Esophagus squamous epithelium (tissue), 5 donors: Measurements from ENCODE around the gene BCL7B. TPM values are rescaled to one million over a fixed set of nuclear protein-coding genes. Genes with fewer than 3 reads are reported as not detected.
A peak's percentile ranks its signal among the peaks of the same experiment; 100 is the strongest.

Experiments used
- DNase-seq: peaks from one replicate; lab custom pipeline; 2025; lab: John Stamatoyannopoulos, UW
- H3K27ac ChIP-seq, 4 donors: fragments of 200-600 bp; sonication (generic); one replicate each; pipeline ENCODE4 v1.5.1; 2016 to 2019; ENCODE audit warnings: mild to moderate bottlenecking in 1 of 4
- H3K27me3 ChIP-seq, 4 donors: fragments of 200-600 bp; sonication (generic); 1 replicate in 3 of 4; 2 replicates in 1 of 4; pipeline versions ENCODE4 v1.5.1 to v1.6.0; 2017 to 2021; ENCODE audit warnings: antibody characterized with exemption in 1 of 4
- H3K36me3 ChIP-seq, 3 donors: fragments of 200-600 bp; sonication (generic); one replicate each; pipeline ENCODE4 v1.5.1; 2016 to 2019
- H3K4me1 ChIP-seq, 3 donors: fragments of 200-600 bp; sonication (generic); one replicate each; pipeline ENCODE4 v1.5.1; 2017 to 2019
- H3K4me3 ChIP-seq, 4 donors: fragments of 200-600 bp; sonication (generic); 1 replicate in 3 of 4; 2 replicates in 1 of 4; pipeline ENCODE4 v1.5.1; 2016 to 2019; ENCODE audit warnings: mild to moderate bottlenecking in 2 of 4, moderate library complexity in 1 of 4
- H3K9me3 ChIP-seq, 3 donors: fragments of 200-600 bp; sonication (generic); one replicate each; pipeline ENCODE4 v1.5.1; 2016 to 2019
- POLR2A ChIP-seq, 4 donors: fragments of 450-650 bp; IDR thresholded peaks; one replicate each; pipeline ENCODE4 v1.6.1; 2017; ENCODE audit warnings: antibody characterized with exemption in 4 of 4, mild to moderate bottlenecking in 4 of 4, moderate library complexity in 3 of 4
- WGBS, 2 donors: methylation state at CpG; one replicate each; pipeline ENCODE4 v1.1.5; 2018; 5-methylcytosine and 5-hydroxymethylcytosine counted together
- intact Hi-C: fragments of 100-400 bp; cut with DNase I; formaldehyde crosslinking; loops from one replicate; pipeline ENCODE4 v1.15.0; 2022
- total RNA-seq, 4 donors: library from RNA; depleted of rRNA; stranded (reverse); fragments of >200 nt; gene quantifications; one replicate each; pipeline ENCODE4 v1.1.0, GENCODE V29; 2016
- TF ChIP-seq, protein P1 (sequence below), 6 experiments: fragments of 450-650 bp in 4 of 6; fragments of 200-600 bp in 2 of 6; sonication (generic) in 2 of 6; IDR thresholded peaks; one replicate each; pipeline ENCODE4 v1.5.1; 2016 to 2019; ENCODE audit warnings: antibody characterized with exemption in 6 of 6, mild to moderate bottlenecking in 4 of 6, moderate library complexity in 4 of 6
- donor health status: DM: yes; HTN: yes; CAD: no.

Gene BCL7B
- total RNA-seq = 10 to 100 TPM; 39.8 to 55.3 (median 43.0) TPM

DNA sequence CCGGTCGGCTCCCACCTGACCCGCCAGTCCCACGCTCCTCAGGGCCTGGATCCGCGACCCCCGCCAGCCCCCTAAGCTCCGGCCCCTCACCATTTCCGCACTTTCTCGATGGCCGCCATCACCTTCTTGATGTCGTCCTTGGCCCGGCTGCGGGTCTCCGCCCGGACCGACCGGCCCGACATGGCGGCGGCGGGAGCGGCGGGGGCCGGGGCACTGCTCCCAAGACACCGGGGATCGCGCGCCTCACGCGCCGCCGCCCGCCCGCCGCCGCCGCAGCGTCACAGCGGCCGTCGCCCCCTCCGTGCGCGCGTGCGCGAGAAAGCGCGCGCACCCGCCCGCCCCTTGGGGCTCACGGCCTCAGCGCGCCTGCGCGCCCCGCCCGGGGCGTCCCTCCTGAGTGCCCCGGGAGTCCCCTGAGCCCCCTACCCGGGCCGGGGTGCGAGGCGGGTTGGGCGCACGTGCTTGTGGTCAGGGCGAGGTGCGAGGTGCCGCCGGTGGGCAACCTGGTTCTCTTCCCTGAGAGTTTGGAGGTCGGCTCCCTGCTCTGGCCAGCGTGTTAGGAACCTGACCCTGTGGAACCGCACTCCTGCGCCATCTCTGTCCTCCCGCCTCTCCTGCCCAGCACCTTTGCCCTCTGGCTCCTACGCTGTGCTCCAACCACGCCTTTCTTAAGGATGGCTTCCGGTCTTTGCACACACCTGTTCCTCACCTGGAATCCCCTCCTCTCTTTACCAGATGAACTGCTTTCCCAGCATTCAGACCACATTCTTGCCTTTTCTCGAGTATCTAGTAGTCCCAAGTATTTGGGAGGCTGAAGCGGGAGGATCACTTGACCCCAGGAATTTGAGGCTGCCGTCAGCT is at the start of gene BCL7B:
TSS of gene BCL7B (minus strand) at position 294 of the 861 bp plus-strand sequence. CDS start at position 182, 112 bp downstream.
- Histone ChIP-seq H3K36me3 (peaks cover 0 to 22% (median 3%) of the 10 kb centered on the region in 3 donors), H3K27ac (peak within 1 kb of the TSS; percentile 99 to 100 (median 100)), H3K4me1 (peaks cover 0 to 35% (median 18%) of the 10 kb centered on the region in 3 donors), H3K9me3 (no peaks in the 10 kb centered on the region), H3K27me3 (no peaks in the 10 kb centered on the region), H3K4me3 (peak within 1 kb of the TSS; percentile 75 to 96 (median 87))
- intact Hi-C loops = loop anchor here (5.0 kb wide), 1 partner anchor 35 kb away; the partner anchor contains the start of gene BAZ1B
- DNase-seq = no peak
- TF ChIP-seq, protein P1, sequence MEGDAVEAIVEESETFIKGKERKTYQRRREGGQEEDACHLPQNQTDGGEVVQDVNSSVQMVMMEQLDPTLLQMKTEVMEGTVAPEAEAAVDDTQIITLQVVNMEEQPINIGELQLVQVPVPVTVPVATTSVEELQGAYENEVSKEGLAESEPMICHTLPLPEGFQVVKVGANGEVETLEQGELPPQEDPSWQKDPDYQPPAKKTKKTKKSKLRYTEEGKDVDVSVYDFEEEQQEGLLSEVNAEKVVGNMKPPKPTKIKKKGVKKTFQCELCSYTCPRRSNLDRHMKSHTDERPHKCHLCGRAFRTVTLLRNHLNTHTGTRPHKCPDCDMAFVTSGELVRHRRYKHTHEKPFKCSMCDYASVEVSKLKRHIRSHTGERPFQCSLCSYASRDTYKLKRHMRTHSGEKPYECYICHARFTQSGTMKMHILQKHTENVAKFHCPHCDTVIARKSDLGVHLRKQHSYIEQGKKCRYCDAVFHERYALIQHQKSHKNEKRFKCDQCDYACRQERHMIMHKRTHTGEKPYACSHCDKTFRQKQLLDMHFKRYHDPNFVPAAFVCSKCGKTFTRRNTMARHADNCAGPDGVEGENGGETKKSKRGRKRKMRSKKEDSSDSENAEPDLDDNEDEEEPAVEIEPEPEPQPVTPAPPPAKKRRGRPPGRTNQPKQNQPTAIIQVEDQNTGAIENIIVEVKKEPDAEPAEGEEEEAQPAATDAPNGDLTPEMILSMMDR (IDR thresholded peaks at IDR 0.05) = no peak
- peak in 3 of 4 donors; percentile 61 to 81 (median 61) for TF ChIP-seq POLR2A (IDR thresholded peaks at IDR 0.05)
- WGBS, 2 donors = 17 to 20% methylated on average over 14 to 15 of the region's 83 CpGs

DNA sequence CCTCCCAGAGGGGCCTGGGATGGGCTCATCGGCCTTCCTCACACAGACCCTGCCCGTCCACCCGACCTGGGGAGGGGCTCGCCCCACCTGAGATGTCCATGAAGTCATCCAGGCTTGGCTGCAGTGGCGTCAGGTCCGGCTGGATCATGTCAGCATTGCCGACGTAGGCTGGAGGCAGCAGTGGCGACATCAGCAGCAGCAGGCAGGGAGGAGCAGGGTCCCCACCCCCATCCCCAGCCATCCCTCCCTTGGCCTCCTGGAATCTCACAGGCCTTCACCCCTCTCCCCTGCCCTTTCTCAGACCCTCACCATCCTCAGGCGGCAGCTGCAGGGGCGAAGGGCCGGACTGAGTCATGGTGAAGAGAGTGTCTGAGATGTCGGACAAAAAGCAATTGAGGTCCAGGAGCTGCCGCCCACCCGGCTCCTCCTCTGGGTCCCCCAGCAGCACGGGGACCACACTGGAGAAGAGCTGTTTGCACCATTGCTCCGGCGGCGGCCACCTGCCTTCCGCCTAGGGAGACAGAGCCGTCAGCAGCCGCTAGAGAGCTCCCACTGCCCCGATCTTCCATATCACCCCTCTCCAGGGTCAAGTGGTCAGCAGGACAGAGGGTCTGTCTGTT is 48.2 kb upstream of the BCL7B start:
- no peaks in the 10 kb centered on the region for H3K9me3 ChIP-seq
- H3K36me3 ChIP-seq = no peaks in the 10 kb centered on the region
- TF ChIP-seq, protein P1 (IDR thresholded peaks at IDR 0.05) = no peak
- TF ChIP-seq POLR2A (IDR thresholded peaks at IDR 0.05) = no peak
- DNase-seq = no peak
- H3K27me3 ChIP-seq = peaks cover 0 to 61% (median 0%) of the 10 kb centered on the region in 4 donors
- intact Hi-C loops = loop anchor here (5.0 kb wide), 2 partner anchors 62 to 122 kb away; partner anchors contain the start of gene VPS37D
- H3K4me1 ChIP-seq = peaks cover 0 to 8% (median 4%) of the 10 kb centered on the region in 3 donors
- H3K27ac ChIP-seq = no peak overlapping the region
- 65 to 71% methylated on average over 6 to 13 of the region's 23 CpGs for WGBS, 2 donors
- H3K4me3 ChIP-seq = no peak overlapping the region

DNA sequence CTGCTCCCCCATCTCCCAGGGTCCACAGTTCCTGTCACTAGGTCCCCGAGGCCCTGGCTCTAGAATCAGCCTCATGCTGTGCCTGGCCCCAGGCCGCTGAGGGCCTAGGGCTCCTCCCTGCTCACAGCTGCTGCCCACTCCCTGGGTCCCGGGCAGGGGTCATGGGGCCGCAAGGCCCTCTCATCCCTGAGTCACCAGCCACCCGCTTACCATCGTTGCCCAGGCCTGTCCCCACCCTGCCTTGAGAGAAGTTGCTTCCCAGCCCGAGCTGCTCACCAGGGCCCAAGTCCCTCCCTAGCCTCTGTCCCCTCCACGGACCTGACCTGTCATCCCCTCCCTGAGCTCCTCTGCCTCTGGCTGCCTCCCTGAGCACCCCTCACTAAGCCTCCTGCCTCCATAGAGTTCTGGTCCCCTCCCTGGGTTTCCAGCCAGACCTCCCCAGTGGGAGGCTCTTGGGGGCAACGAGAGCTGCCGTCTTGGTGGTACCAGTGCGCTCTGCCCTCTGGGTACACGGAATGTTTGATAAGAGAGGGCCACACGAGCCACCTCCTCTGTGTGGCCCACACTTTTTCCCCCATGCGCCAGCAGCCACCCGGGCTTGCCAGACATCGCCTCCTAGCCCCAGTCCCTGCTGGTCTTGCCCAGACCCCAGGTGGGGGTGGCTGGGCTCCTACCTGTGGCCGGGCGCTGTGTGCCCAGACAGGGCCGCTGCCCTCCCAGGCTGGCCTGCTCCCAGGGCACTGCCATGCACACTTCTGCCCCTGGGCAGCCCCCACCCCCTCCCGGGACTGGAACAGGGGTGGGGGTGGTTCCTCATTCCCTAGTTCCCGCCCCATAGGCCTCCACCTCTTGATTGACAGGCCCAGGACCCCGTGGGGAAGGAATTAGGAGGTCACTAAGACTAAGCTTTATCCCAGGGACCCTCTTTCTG is 45.5 kb upstream of the BCL7B start:
- Histone ChIP-seq H3K4me1 (peaks cover 0 to 8% (median 4%) of the 10 kb centered on the region in 3 donors), H3K27me3 (peaks cover 0 to 59% (median 0%) of the 10 kb centered on the region in 4 donors), H3K9me3 (no peaks in the 10 kb centered on the region), H3K4me3 (no peak overlapping the region), H3K36me3 (no peaks in the 10 kb centered on the region), H3K27ac (no peak overlapping the region)
- intact Hi-C loops = no loop called here
- no peak for DNase-seq
- WGBS, 2 donors = 52 to 78% methylated on average over 8 to 9 of the region's 22 CpGs
- TF ChIP-seq, protein P1 (IDR thresholded peaks at IDR 0.05) = no peak
- no peak for TF ChIP-seq POLR2A (IDR thresholded peaks at IDR 0.05)

DNA sequence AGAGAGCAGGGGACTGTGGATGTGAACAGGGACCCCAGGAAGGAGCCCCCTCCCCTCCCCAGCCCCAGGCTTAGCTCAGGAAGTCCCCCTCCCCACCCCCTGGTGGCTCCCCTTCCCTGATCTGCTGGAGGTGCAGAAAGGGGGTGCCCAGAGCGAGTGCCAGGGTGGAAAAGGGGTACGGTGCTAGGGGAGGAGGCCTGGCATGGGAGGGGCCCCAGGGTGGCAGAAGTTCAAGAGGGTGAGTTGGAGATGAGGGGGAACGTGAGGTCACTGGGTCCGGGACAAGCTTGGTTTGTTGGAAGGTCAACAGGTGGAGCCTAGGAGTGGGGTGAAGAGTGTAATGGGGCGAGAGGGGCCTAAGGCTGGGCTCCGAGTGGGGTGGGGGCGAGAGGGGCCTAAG is 42.4 kb upstream of the BCL7B start:
- Histone ChIP-seq H3K4me1 (no peaks in the 10 kb centered on the region), H3K4me3 (no peak overlapping the region), H3K27ac (no peak overlapping the region), H3K9me3 (no peaks in the 10 kb centered on the region), H3K36me3 (no peaks in the 10 kb centered on the region), H3K27me3 (peaks cover 0 to 60% (median 0%) of the 10 kb centered on the region in 4 donors)
- intact Hi-C loops = no loop called here
- no peak for DNase-seq
- WGBS, 2 donors = 48 to 58% methylated on average over 5 to 6 of the region's 7 CpGs
- TF ChIP-seq POLR2A (IDR thresholded peaks at IDR 0.05) = no peak
- TF ChIP-seq, protein P1 (IDR thresholded peaks at IDR 0.05) = no peak
